ENCODE data around the gene QRICH1.

The QRICH1 gene

GRCh38 chr3:49004352-49005302, 89.2 kb downstream of the QRICH1 start:
- TF ChIP-seq FOXP2 (optimal IDR thresholded peaks at IDR 0.05; ENCODE audit: borderline replicate concordance, extremely low read depth, extremely low read length, insufficient read depth): no peak
- TF ChIP-seq POLR2AphosphoS5 (IDR thresholded peaks at IDR 0.05; ENCODE audit: low read depth, low read length): no peak
- TF ChIP-seq SIN3A (IDR thresholded peaks at IDR 0.05; ENCODE audit: borderline replicate concordance, insufficient read depth, low read length): no peak
- no peak for TF ChIP-seq TAF1 (IDR thresholded peaks at IDR 0.05; ENCODE audit: borderline replicate concordance, insufficient read depth, low read length)
- TF ChIP-seq, protein P1, sequence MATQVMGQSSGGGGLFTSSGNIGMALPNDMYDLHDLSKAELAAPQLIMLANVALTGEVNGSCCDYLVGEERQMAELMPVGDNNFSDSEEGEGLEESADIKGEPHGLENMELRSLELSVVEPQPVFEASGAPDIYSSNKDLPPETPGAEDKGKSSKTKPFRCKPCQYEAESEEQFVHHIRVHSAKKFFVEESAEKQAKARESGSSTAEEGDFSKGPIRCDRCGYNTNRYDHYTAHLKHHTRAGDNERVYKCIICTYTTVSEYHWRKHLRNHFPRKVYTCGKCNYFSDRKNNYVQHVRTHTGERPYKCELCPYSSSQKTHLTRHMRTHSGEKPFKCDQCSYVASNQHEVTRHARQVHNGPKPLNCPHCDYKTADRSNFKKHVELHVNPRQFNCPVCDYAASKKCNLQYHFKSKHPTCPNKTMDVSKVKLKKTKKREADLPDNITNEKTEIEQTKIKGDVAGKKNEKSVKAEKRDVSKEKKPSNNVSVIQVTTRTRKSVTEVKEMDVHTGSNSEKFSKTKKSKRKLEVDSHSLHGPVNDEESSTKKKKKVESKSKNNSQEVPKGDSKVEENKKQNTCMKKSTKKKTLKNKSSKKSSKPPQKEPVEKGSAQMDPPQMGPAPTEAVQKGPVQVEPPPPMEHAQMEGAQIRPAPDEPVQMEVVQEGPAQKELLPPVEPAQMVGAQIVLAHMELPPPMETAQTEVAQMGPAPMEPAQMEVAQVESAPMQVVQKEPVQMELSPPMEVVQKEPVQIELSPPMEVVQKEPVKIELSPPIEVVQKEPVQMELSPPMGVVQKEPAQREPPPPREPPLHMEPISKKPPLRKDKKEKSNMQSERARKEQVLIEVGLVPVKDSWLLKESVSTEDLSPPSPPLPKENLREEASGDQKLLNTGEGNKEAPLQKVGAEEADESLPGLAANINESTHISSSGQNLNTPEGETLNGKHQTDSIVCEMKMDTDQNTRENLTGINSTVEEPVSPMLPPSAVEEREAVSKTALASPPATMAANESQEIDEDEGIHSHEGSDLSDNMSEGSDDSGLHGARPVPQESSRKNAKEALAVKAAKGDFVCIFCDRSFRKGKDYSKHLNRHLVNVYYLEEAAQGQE (IDR thresholded peaks at IDR 0.05; ENCODE audit: insufficient read depth in 1 of 2, low read depth in 2 of 2, low read length in 2 of 2): no peak

- no peak for TF ChIP-seq FOXP2 (optimal IDR thresholded peaks at IDR 0.05; ENCODE audit: borderline replicate concordance, extremely low read depth, extremely low read length, insufficient read depth)
- TF ChIP-seq SIN3A (IDR thresholded peaks at IDR 0.05; ENCODE audit: borderline replicate concordance, insufficient read depth, low read length): no peak
- TF ChIP-seq, protein P1 (IDR thresholded peaks at IDR 0.05; ENCODE audit: insufficient read depth in 1 of 2, low read depth in 2 of 2, low read length in 2 of 2): no peak
- TF ChIP-seq TAF1 (IDR thresholded peaks at IDR 0.05; ENCODE audit: borderline replicate concordance, insufficient read depth, low read length): no peak
- TF ChIP-seq POLR2AphosphoS5 (IDR thresholded peaks at IDR 0.05; ENCODE audit: low read depth, low read length): no peak
Observed at GRCh38 chr3:49001155-49001554, 92.7 kb downstream of the QRICH1 start.

- TF ChIP-seq SIN3A (IDR thresholded peaks at IDR 0.05; ENCODE audit: borderline replicate concordance, insufficient read depth, low read length) (no peak), POLR2AphosphoS5 (IDR thresholded peaks at IDR 0.05; ENCODE audit: low read depth, low read length) (no peak), FOXP2 (optimal IDR thresholded peaks at IDR 0.05; ENCODE audit: borderline replicate concordance, extremely low read depth, extremely low read length, insufficient read depth) (no peak), TAF1 (IDR thresholded peaks at IDR 0.05; ENCODE audit: borderline replicate concordance, insufficient read depth, low read length) (no peak)
- TF ChIP-seq, protein P1 (IDR thresholded peaks at IDR 0.05; ENCODE audit: insufficient read depth in 1 of 2, low read depth in 2 of 2, low read length in 2 of 2): no peak
Observed at GRCh38 chr3:48999085-48999858, 94.6 kb downstream of the QRICH1 start.

DNA sequence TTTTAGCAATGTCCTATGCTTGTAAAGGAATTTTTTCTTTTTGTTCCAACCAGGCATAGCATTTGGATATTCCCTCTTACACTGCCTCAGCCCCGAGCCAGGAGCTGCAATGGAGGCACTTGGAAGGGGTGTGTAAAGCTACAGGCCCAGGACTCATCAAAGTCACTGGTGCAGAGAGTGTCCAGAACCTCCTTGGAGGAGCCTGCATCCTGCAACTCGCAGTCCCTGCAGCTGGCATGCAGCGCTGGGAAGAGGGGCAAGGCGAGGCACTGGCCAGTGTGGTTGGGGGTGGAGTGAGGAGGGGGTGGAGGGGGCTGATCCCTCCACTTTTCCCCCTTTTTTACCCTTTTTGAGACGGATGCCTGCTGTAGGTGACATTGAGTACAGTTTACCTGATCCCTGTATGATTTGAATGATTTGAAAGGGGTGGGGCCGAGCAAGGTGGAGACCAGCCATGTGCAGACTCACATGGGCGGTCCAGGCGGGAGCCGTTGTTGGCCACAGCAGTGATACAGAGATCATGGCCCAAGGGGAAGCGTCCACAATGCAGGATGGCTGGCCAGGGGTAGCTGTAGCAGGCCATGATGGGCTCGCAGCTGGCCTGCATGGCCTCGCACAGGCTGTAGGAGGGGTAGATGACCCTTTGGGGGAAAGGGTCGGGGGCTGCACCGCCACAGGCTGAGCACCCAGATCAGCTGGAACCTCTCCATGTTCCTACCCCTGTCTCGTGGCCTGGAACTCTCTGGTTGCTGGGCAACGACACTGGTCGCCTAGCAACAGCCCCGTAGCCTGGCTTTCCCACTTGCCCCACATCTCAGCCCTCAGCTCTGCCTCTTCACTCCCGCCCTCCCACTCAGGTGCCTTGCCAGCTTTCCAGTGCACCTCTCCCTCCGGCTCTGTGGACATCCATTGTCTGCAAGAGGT, 95.9 kb downstream of the QRICH1 start:
- no peak for TF ChIP-seq TAF1 (IDR thresholded peaks at IDR 0.05; ENCODE audit: borderline replicate concordance, insufficient read depth, low read length)
- no peak for TF ChIP-seq SIN3A (IDR thresholded peaks at IDR 0.05; ENCODE audit: borderline replicate concordance, insufficient read depth, low read length)
- no peak for TF ChIP-seq FOXP2 (optimal IDR thresholded peaks at IDR 0.05; ENCODE audit: borderline replicate concordance, extremely low read depth, extremely low read length, insufficient read depth)
- no peak for TF ChIP-seq POLR2AphosphoS5 (IDR thresholded peaks at IDR 0.05; ENCODE audit: low read depth, low read length)
- TF ChIP-seq, protein P1 (IDR thresholded peaks at IDR 0.05; ENCODE audit: insufficient read depth in 1 of 2, low read depth in 2 of 2, low read length in 2 of 2): no peak
